ENCODE data around the gene CELF4. TPM values are rescaled to one million over a fixed set of nuclear protein-coding genes. Genes with fewer than 3 reads are reported as not detected.

Gene CELF4
- total RNA-seq, 1 experiment from 2014 or later, result not detected

DNA sequence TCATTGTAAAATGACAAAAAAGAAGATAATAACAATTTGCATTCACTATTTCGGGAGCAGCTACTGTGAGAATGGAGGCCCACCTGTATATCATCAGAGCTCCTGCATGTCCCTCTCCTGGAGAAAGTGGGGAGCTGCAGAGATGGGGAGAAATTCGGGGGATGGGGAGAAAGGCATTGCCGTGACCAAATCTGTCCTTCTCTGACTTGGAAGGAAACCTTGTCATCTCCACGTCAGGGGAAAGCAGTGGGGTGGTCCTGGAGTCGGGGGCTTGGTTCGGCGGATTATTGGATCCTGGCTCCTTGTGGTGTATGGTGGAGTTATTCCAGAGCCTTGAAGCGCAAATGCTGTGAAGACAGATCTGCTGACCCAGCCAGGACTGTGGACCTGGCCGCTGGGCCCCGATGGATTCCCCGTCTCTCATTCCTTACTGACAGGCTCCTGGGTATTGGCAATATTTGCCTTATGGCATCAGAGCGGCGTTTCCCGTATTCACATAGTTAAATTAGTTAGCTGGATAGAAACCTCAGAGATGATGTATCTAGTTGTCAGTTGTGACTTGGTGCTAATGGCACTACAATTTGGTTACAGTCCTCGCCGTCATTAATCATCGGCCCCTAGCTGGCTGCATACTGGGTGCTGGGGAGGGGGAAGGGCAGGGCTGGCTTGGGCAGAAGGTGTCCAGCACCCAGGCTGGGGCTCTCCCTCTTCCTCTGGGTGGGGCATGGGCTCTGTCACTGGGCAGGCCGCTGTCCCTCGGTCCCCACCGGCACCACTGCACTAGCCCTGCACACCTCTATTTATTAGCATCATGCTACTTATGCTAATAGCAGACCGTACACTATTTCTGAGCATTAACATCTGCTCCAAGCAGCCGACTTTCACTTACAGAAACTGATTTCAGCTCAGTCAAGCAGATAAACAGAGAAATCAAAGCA, 31.7 kb downstream of the CELF4 start:
- DNase-seq (ENCODE audit: low read depth, low spot score) (no peak), ATAC-seq (no peak)
- CTCF ChIA-PET, result interaction anchor here (0.6 kb wide), 1 partner anchor 141 kb away, joined by 3 read pairs; no protein-coding TSS in a partner anchor
- intact Hi-C loops (cut with micrococcal nuclease; ENCODE audit: unreplicated experiment), result no loop called here
- no TSS peak for BruUV-seq (replicated peaks)
- Histone ChIP-seq H3K36me3 (ENCODE audit: control insufficient read depth, insufficient read depth, low read length) (no peaks in the 10 kb centered on the region), H3K9me3 (ENCODE audit: control insufficient read depth, insufficient read depth, low read depth, low read length) (no peaks in the 10 kb centered on the region), H3K27ac (ENCODE audit: low read length) (no peak overlapping the region), H3K4me1 (ENCODE audit: control insufficient read depth, insufficient read depth, low read length) (no peaks in the 10 kb centered on the region), H3K27me3 (ENCODE audit: control insufficient read depth, insufficient read depth, low read length) (peaks cover 3% of the 10 kb centered on the region; the same call in 1 of the 2 replicates), H3K4me3 (ENCODE audit: low read depth in 2 of 2, low read length in 2 of 2) (no peak overlapping the region)
- POLR2A ChIA-PET, result no interaction called here
- in situ Hi-C loops (cut with HindIII; ENCODE audit: low pct_unique_long_range_greater_than_20kb, low sequenced_read_pairs), result no loop called here
- TF ChIP-seq TCF7L2 (IDR thresholded peaks at IDR 0.05; ENCODE audit: low read depth, low read length) (no peak), SIN3A (IDR thresholded peaks at IDR 0.05; ENCODE audit: borderline replicate concordance, insufficient read depth, low read depth, low read length) (no peak)
- TF ChIP-seq, protein P1, sequence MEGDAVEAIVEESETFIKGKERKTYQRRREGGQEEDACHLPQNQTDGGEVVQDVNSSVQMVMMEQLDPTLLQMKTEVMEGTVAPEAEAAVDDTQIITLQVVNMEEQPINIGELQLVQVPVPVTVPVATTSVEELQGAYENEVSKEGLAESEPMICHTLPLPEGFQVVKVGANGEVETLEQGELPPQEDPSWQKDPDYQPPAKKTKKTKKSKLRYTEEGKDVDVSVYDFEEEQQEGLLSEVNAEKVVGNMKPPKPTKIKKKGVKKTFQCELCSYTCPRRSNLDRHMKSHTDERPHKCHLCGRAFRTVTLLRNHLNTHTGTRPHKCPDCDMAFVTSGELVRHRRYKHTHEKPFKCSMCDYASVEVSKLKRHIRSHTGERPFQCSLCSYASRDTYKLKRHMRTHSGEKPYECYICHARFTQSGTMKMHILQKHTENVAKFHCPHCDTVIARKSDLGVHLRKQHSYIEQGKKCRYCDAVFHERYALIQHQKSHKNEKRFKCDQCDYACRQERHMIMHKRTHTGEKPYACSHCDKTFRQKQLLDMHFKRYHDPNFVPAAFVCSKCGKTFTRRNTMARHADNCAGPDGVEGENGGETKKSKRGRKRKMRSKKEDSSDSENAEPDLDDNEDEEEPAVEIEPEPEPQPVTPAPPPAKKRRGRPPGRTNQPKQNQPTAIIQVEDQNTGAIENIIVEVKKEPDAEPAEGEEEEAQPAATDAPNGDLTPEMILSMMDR (IDR thresholded peaks at IDR 0.05), result peak; percentile 25; the same call in 1 of the 2 replicates

DNA sequence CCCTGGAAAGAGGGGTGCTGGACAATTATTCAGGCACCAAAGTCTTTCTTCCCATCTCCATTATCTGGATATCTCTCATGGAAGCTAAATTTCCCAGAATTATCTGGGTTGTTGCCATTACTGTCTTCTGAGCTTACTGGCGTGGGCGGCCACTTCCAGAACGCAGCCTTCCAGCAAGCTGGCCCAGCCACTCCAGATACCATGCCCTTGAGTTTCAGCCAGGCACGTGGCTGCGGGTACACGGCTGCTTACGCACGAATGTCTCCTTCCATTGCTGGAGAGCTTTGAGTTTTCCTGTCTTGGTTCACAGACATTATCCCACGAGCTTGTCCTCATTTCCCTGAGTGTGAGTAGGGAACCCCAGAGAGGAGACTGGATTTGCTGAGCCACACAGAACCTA, 32.7 kb downstream of the CELF4 start:
- ChIA-PET CTCF (no interaction called here), POLR2A (no interaction called here)
- Histone ChIP-seq H3K27ac (ENCODE audit: low read length) (no peak overlapping the region), H3K36me3 (ENCODE audit: control insufficient read depth, insufficient read depth, low read length) (no peaks in the 10 kb centered on the region), H3K9me3 (ENCODE audit: control insufficient read depth, insufficient read depth, low read depth, low read length) (no peaks in the 10 kb centered on the region), H3K4me3 (ENCODE audit: low read depth in 2 of 2, low read length in 2 of 2) (no peak overlapping the region), H3K4me1 (ENCODE audit: control insufficient read depth, insufficient read depth, low read length) (no peaks in the 10 kb centered on the region), H3K27me3 (ENCODE audit: control insufficient read depth, insufficient read depth, low read length) (no peaks in the 10 kb centered on the region; the same call in 1 of the 2 replicates)
- in situ Hi-C loops (cut with HindIII; ENCODE audit: low pct_unique_long_range_greater_than_20kb, low sequenced_read_pairs), result no loop called here
- DNase-seq (ENCODE audit: low read depth, low spot score) (no peak), ATAC-seq (no peak)
- BruUV-seq (replicated peaks), result no TSS peak
- TF ChIP-seq SIN3A (IDR thresholded peaks at IDR 0.05; ENCODE audit: borderline replicate concordance, insufficient read depth, low read depth, low read length), result no peak
- no peak for TF ChIP-seq POLR2AphosphoS5 (IDR thresholded peaks at IDR 0.05; ENCODE audit: low read depth, low read length)
- TF ChIP-seq, protein P2, sequence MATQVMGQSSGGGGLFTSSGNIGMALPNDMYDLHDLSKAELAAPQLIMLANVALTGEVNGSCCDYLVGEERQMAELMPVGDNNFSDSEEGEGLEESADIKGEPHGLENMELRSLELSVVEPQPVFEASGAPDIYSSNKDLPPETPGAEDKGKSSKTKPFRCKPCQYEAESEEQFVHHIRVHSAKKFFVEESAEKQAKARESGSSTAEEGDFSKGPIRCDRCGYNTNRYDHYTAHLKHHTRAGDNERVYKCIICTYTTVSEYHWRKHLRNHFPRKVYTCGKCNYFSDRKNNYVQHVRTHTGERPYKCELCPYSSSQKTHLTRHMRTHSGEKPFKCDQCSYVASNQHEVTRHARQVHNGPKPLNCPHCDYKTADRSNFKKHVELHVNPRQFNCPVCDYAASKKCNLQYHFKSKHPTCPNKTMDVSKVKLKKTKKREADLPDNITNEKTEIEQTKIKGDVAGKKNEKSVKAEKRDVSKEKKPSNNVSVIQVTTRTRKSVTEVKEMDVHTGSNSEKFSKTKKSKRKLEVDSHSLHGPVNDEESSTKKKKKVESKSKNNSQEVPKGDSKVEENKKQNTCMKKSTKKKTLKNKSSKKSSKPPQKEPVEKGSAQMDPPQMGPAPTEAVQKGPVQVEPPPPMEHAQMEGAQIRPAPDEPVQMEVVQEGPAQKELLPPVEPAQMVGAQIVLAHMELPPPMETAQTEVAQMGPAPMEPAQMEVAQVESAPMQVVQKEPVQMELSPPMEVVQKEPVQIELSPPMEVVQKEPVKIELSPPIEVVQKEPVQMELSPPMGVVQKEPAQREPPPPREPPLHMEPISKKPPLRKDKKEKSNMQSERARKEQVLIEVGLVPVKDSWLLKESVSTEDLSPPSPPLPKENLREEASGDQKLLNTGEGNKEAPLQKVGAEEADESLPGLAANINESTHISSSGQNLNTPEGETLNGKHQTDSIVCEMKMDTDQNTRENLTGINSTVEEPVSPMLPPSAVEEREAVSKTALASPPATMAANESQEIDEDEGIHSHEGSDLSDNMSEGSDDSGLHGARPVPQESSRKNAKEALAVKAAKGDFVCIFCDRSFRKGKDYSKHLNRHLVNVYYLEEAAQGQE (IDR thresholded peaks at IDR 0.05; ENCODE audit: insufficient read depth in 1 of 2, low read depth in 2 of 2, low read length in 1 of 2), result no peak
- TF ChIP-seq, protein P1 (IDR thresholded peaks at IDR 0.05), result no peak
- no peak for TF ChIP-seq TCF7L2 (IDR thresholded peaks at IDR 0.05; ENCODE audit: low read depth, low read length)
- intact Hi-C loops (cut with micrococcal nuclease; ENCODE audit: unreplicated experiment), result no loop called here
